ELF-1 (cell line): ENCODE data around the gene MED13L.
A peak's percentile ranks its signal among the peaks of the same experiment; 100 is the strongest.

Experiments used
- DNase-seq: peaks from one replicate; pipeline ENCODE4 v3.0.0-alpha.2; 2016; ENCODE audit warnings: low read depth, low spot score

The MED13L gene

GRCh38 chr12:115911360-115911759 lies 366.1 kb downstream of the MED13L start:
- DNase-seq: no peak

GRCh38 chr12:115910057-115910456 lies 367.4 kb downstream of the MED13L start:
- DNase-seq: peak; percentile 38
